Adrenal gland (tissue), 12 donors: ENCODE data around the gene DNPEP. TPM values are rescaled to one million over a fixed set of nuclear protein-coding genes. Genes with fewer than 3 reads are reported as not detected.

ENCODE experiments used
- DNase-seq, 7 donors: peaks; one replicate each; pipeline ENCODE4 v3.0.0-alpha.2; 2019 to 2020
- H3K27ac ChIP-seq, 5 donors: fragments of 200-600 bp; sonication (generic) in 4 of 5; 1 replicate in 3 of 5; 2 replicates in 2 of 5; pipeline versions ENCODE4 v1.5.1 to v1.8.0; 2016 to 2020; ENCODE audit warnings: mild to moderate bottlenecking in 1 of 5
- H3K27me3 ChIP-seq: fragments of 200-600 bp; 2 replicates; pipeline ENCODE4 v1.8.0; 2021
- H3K36me3 ChIP-seq, 2 donors: fragments of 200-600 bp; replicated peaks in 1 of 2; 1 replicate in 1 of 2; 2 replicates in 1 of 2; pipeline versions ENCODE4 v1.5.1 to v1.8.0; 2018 to 2022
- H3K4me1 ChIP-seq, 2 donors: fragments of 200-600 bp; replicated peaks in 1 of 2; 1 replicate in 1 of 2; 2 replicates in 1 of 2; pipeline versions ENCODE4 v1.5.1 to v1.8.0; 2018 to 2021
- H3K4me3 ChIP-seq, 4 donors: fragments of 200-600 bp; sonication (generic) in 3 of 4; one replicate each; pipeline ENCODE4 v1.5.1; 2016 to 2018
- H3K9me3 ChIP-seq, 3 donors: fragments of 200-600 bp; sonication (generic) in 1 of 3; replicated peaks in 1 of 3; 1 replicate in 2 of 3; 2 replicates in 1 of 3; pipeline versions ENCODE4 v1.5.1 to v1.8.0; 2016 to 2021
- POLR2A ChIP-seq, 2 donors: fragments of 450-650 bp; IDR thresholded peaks; one replicate each; pipeline ENCODE4 v1.6.1; 2017; ENCODE audit warnings: antibody characterized with exemption in 2 of 2, mild to moderate bottlenecking in 2 of 2, moderate library complexity in 1 of 2
- WGBS, 4 donors: extraction: QIAGEN DNeasy Blood & Tissue Kit in 2 of 4; methylation state at CpG; one replicate each; pipeline versions ENCODE4 v1.1.5 to v1.1.7; 2013 to 2017; 5-methylcytosine and 5-hydroxymethylcytosine counted together
- intact Hi-C, 2 donors: fragments of 100-400 bp; cut with DNase I; formaldehyde crosslinking; loops; one replicate each; pipeline versions ENCODE4 v1.14.1 to v1.15.0; 2022 to 2023
- polyA plus RNA-seq, 3 donors: library from polyadenylated mRNA; stranded (reverse); fragments of 200-250 nt in 2 of 3; fragments of 350-450 nt in 1 of 3; fragmentation: Illumina TruSeq in 1 of 3; extraction: RNeasy Lipid Tissue Mini Kit (QIAGEN cat#74804) in 1 of 3; gene quantifications; one replicate each; pipeline ENCODE4 v1.2.3, GENCODE V29; 2013 to 2014
- total RNA-seq, 9 donors: library from RNA; depleted of rRNA in 4 of 9; stranded (reverse); fragments of >200 nt in 4 of 9; fragments of 120-200 nt in 1 of 9; fragmentation: NEBNext Ultra II Directional in 1 of 9; extraction: Animal tissue kit (Norgen Biotek cat#: 25700) in 1 of 9; gene quantifications; one replicate each; pipeline versions ENCODE4 v1.1.0 to v1.2.4, GENCODE V29; 2013 to 2023
- TF ChIP-seq, protein P1 (sequence below), 6 experiments: fragments of 450-650 bp in 4 of 6; fragments of 200-600 bp in 2 of 6; sonication (generic) in 1 of 6; IDR thresholded peaks; 1 replicate in 5 of 6; 2 replicates in 1 of 6; pipeline versions ENCODE4 v1.5.1 to v1.8.0; 2016 to 2021; ENCODE audit warnings: antibody characterized with exemption in 6 of 6, mild to moderate bottlenecking in 2 of 6, moderate library complexity in 1 of 6
- donor health status: healthy with polysubstance abuse.
- donor health status: Bipolar disorder and iron deficiency.
- donor health status: DM: yes; HTN: yes; CAD: no.
- donor health status: DM: no; HTN: no; CAD: no.
- donor health status: DM: no; HTN: no; CAD: no.
- donor health status: DM: yes; HTN: yes; CAD: no.

Gene DNPEP
- total and polyA plus RNA-seq, 12 donors = 30.0 to 107 (median 53.5) TPM

DNA sequence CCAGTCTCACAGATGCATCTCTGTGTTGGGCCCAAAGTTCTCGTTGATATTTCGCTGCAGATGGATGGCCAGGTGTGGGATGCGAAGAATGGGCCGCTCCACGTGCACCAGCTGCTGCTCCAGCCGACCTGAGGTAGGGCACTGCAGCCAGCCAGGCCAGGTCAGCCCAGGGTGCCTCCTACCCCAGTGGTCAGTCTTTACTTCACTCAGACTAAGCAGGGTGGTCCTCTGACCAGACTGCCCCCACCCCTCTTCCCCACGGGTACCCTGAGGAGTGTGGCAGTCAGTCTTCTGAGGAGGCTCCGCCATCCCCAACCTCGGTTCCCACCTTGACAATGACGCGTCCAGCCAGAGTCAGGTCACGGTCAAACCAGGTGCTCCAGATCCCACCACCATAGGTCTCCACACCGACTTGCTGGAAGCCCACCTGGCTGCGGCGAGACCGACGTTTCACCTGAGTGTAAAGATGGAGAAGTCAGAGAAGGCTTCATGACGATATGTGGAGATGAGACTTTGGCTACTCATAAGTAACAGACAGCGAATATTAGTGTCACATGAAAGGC lies 1.7 kb downstream of the DNPEP start:
- no peak overlapping the region for H3K4me3 ChIP-seq
- H3K9me3 ChIP-seq = no peaks in the 10 kb centered on the region
- no peak overlapping the region for H3K27ac ChIP-seq
- peaks cover 5 to 9% of the 10 kb centered on the region in 2 donors for H3K4me1 ChIP-seq
- H3K27me3 ChIP-seq = no peaks in the 10 kb centered on the region
- TF ChIP-seq POLR2A (IDR thresholded peaks at IDR 0.05) = no peak
- TF ChIP-seq, protein P1, sequence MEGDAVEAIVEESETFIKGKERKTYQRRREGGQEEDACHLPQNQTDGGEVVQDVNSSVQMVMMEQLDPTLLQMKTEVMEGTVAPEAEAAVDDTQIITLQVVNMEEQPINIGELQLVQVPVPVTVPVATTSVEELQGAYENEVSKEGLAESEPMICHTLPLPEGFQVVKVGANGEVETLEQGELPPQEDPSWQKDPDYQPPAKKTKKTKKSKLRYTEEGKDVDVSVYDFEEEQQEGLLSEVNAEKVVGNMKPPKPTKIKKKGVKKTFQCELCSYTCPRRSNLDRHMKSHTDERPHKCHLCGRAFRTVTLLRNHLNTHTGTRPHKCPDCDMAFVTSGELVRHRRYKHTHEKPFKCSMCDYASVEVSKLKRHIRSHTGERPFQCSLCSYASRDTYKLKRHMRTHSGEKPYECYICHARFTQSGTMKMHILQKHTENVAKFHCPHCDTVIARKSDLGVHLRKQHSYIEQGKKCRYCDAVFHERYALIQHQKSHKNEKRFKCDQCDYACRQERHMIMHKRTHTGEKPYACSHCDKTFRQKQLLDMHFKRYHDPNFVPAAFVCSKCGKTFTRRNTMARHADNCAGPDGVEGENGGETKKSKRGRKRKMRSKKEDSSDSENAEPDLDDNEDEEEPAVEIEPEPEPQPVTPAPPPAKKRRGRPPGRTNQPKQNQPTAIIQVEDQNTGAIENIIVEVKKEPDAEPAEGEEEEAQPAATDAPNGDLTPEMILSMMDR (IDR thresholded peaks at IDR 0.05) = no peak
- intact Hi-C loops = no loop called here
- 92 to 98% (median 94%) methylated on average over 12 to 19 of the region's 19 CpGs for WGBS, 4 donors
- H3K36me3 ChIP-seq = peaks cover 0 to 51% of the 10 kb centered on the region in 2 donors
- peak in 3 of 7 donors; percentile 30 to 62 (median 38) for DNase-seq

DNA sequence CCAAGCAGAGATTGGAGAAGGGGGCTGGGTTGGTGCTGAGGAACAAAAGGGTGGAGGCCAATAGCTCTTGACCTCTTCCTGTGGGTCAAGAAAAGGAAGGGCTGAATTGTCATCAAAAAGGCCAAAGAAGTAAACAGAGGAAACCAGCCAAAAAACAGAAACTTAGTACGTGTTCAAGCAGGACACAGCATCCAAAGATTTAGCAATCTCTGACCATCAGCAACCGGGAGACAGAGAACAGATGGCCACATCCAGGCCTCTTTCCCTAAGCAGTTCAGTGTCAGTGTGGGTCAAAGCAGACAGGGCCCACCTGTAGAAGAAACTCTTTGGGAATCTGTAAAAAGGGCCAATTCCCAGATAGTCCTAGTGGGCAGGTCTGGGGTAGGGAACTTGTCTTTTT lies 2.9 kb downstream of the DNPEP start:
- intact Hi-C loops = no loop called here

DNA sequence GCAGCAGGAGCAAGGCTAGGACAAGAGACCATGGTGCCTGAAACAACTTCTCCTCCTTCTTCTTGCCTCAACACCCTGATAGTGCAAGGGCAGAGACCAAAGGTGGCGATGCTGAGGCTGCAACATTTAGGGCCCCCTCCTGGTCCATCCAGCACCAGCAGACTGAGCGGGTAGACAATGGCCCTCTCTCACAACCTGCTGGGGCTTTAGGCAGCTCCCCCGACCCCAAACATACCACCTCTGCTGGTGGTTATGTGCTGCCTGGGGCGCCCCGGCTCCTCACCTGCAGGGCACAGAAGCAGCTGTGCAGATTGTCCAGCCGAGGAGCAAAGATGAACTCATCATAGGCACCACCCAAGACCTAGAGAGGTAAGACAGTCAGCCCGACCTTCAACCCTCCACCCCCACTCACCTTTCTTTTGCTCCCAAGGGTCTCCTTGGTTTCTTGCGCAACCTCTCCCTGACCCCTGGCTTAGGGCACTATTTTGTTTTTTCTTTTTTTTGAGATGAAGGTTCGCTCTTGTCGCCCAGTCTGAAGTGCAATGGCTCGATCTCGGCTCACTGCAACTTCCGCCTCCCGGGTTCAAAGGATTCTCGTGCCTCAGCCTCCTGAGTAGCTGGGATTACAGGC lies 3.5 kb downstream of the DNPEP start:
- intact Hi-C loops = no loop called here
- Histone ChIP-seq H3K4me3 (no peak overlapping the region), H3K36me3 (peaks cover 0 to 58% of the 10 kb centered on the region in 2 donors), H3K9me3 (no peaks in the 10 kb centered on the region), H3K4me1 (peaks cover 5 to 9% of the 10 kb centered on the region in 2 donors), H3K27me3 (no peaks in the 10 kb centered on the region), H3K27ac (no peak overlapping the region)
- TF ChIP-seq, protein P1 (IDR thresholded peaks at IDR 0.05) = no peak
- no peak for TF ChIP-seq POLR2A (IDR thresholded peaks at IDR 0.05)
- WGBS, 4 donors = 86 to 88% (median 87%) methylated on average over 15 of the region's 15 CpGs
- no peak for DNase-seq

More for the DNA sequence above, 2.9 kb downstream of the DNPEP start:
- WGBS, 4 donors = 49 to 66% (median 59%) methylated on average over 2 of the region's 2 CpGs
- H3K36me3 ChIP-seq = peaks cover 0 to 58% of the 10 kb centered on the region in 2 donors
- TF ChIP-seq POLR2A (IDR thresholded peaks at IDR 0.05) = no peak
- TF ChIP-seq, protein P1 (IDR thresholded peaks at IDR 0.05) = no peak
- no peaks in the 10 kb centered on the region for H3K9me3 ChIP-seq
- peaks cover 5 to 9% of the 10 kb centered on the region in 2 donors for H3K4me1 ChIP-seq
- H3K27me3 ChIP-seq = no peaks in the 10 kb centered on the region
- H3K4me3 ChIP-seq = no peak overlapping the region
- peak overlapping the region in 1 of 5 donors; percentile 29 for H3K27ac ChIP-seq
- DNase-seq = no peak

DNA sequence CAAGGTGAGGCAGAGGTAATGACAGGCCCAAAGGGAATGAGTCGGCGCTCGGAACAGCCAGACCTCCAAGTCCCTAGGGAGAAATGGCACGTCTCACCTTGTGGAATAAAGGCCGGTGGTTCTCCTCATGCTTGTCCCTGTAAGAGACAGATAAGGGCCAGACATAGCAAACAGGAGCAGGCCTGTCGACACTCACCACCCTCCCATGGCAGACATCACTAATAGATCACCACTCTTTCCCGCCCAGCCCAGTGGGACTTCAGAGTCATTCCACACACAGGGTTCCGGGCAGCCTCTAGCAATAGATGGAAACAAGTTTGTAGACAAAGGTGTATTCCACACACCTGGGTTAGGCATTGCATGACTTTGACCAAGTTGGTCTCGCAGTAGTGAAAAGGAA lies 6.3 kb downstream of the DNPEP start:
- Histone ChIP-seq H3K4me3 (no peak overlapping the region), H3K27ac (no peak overlapping the region), H3K9me3 (no peaks in the 10 kb centered on the region), H3K4me1 (peaks cover under 1 to 3% of the 10 kb centered on the region in 2 donors), H3K27me3 (no peaks in the 10 kb centered on the region), H3K36me3 (peaks cover 0 to 62% of the 10 kb centered on the region in 2 donors)
- DNase-seq = no peak
- intact Hi-C loops = no loop called here
- TF ChIP-seq POLR2A (IDR thresholded peaks at IDR 0.05) = no peak
- TF ChIP-seq, protein P1 (IDR thresholded peaks at IDR 0.05) = no peak
- 89 to 92% (median 90%) methylated on average over 6 to 9 of the region's 9 CpGs for WGBS, 4 donors
